ENCODE measurements around the gene ANKRD40CL. TPM values are rescaled to one million over a fixed set of nuclear protein-coding genes. Genes with fewer than 3 reads are reported as not detected.

Gene ANKRD40CL
- total and polyA plus RNA-seq, 9 of the 15 experiments (the other 6 are each of a cell fraction or from before 2014, with no cell fraction given), result not detected

DNA sequence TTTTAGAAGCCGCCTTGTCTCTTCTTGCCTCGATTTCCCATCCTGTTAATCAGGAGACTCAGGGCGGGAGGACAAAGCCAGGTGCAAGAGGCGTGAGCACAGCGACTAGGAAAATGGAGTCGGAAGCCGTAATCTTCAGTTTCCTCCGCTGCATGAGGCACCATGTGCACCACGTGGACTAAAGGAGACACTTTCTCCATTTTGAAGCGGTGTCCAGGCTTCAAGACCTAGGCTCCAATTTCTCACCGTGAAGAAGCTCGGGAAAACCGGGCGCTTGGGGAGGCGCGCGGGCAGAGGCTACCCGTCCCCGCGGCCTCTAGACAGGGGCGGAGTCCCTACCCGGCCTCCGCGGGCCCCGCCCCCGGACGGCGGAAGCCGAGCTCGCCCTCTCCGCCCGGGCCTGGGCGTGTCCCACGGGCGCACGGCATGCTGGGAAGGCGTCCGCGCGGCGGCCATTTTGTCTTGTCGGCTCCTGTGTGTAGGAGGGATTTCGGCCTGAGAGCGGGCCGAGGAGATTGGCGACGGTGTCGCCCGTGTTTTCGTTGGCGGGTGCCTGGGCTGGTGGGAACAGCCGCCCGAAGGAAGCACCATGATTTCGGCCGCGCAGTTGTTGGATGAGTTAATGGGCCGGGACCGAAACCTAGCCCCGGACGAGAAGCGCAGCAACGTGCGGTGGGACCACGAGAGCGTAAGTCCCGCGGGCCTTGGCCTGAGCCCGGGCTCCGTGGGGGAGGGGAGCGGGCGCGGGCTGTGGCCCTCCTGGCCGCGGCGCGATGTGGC, 48.0 kb downstream of the ANKRD40CL start, which contains the start of gene LUC7L3 (continued):
- TF ChIP-seq KAT7 (CRISPR knock-in tag; IDR thresholded peaks at IDR 0.05; ENCODE audit: borderline replicate concordance), result 0 out of 2 replicates have a peak, but pooled peaks have one; percentile 71
- TF ChIP-seq FOXK2 (conservative IDR thresholded peaks at IDR 0.05 in 1 of 2, IDR thresholded peaks at IDR 0.05 in 1 of 2; ENCODE audit: low read depth in 2 of 2), result peak in 1 of 2 experiments; percentile 38; a peak in 1 of 4 replicates
- TF ChIP-seq SRF (CRISPR knock-in tag; IDR thresholded peaks at IDR 0.05), result peak in 1 of 2 experiments; percentile 45; a peak in 1 of 4 replicates
- no peak for TF ChIP-seq ZNF232 (CRISPR knock-in tag; IDR thresholded peaks at IDR 0.05)
- TF ChIP-seq PRPF4 (IDR thresholded peaks at IDR 0.05; ENCODE audit: insufficient read depth, low read depth, low read length, poor library complexity, severe bottlenecking), result peak; percentile 33
- no peak; the same call in 1 of the 2 replicates for TF ChIP-seq IFI16 (CRISPR knock-in tag; IDR thresholded peaks at IDR 0.05)
- TF ChIP-seq, protein P1, sequence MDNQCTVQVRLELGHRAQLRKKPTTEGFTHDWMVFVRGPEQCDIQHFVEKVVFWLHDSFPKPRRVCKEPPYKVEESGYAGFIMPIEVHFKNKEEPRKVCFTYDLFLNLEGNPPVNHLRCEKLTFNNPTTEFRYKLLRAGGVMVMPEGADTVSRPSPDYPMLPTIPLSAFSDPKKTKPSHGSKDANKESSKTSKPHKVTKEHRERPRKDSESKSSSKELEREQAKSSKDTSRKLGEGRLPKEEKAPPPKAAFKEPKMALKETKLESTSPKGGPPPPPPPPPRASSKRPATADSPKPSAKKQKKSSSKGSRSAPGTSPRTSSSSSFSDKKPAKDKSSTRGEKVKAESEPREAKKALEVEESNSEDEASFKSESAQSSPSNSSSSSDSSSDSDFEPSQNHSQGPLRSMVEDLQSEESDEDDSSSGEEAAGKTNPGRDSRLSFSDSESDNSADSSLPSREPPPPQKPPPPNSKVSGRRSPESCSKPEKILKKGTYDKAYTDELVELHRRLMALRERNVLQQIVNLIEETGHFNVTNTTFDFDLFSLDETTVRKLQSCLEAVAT (IDR thresholded peaks at IDR 0.05), result peak; percentile 49 to 68; a peak in 3 of 4 replicates
- no peak for TF ChIP-seq HMG20A (CRISPR knock-in tag; conservative IDR thresholded peaks at IDR 0.05)
- no peak for TF ChIP-seq SMARCB1 (IDR thresholded peaks at IDR 0.05; ENCODE audit: insufficient read length, low read depth)
- TF ChIP-seq, protein P2, sequence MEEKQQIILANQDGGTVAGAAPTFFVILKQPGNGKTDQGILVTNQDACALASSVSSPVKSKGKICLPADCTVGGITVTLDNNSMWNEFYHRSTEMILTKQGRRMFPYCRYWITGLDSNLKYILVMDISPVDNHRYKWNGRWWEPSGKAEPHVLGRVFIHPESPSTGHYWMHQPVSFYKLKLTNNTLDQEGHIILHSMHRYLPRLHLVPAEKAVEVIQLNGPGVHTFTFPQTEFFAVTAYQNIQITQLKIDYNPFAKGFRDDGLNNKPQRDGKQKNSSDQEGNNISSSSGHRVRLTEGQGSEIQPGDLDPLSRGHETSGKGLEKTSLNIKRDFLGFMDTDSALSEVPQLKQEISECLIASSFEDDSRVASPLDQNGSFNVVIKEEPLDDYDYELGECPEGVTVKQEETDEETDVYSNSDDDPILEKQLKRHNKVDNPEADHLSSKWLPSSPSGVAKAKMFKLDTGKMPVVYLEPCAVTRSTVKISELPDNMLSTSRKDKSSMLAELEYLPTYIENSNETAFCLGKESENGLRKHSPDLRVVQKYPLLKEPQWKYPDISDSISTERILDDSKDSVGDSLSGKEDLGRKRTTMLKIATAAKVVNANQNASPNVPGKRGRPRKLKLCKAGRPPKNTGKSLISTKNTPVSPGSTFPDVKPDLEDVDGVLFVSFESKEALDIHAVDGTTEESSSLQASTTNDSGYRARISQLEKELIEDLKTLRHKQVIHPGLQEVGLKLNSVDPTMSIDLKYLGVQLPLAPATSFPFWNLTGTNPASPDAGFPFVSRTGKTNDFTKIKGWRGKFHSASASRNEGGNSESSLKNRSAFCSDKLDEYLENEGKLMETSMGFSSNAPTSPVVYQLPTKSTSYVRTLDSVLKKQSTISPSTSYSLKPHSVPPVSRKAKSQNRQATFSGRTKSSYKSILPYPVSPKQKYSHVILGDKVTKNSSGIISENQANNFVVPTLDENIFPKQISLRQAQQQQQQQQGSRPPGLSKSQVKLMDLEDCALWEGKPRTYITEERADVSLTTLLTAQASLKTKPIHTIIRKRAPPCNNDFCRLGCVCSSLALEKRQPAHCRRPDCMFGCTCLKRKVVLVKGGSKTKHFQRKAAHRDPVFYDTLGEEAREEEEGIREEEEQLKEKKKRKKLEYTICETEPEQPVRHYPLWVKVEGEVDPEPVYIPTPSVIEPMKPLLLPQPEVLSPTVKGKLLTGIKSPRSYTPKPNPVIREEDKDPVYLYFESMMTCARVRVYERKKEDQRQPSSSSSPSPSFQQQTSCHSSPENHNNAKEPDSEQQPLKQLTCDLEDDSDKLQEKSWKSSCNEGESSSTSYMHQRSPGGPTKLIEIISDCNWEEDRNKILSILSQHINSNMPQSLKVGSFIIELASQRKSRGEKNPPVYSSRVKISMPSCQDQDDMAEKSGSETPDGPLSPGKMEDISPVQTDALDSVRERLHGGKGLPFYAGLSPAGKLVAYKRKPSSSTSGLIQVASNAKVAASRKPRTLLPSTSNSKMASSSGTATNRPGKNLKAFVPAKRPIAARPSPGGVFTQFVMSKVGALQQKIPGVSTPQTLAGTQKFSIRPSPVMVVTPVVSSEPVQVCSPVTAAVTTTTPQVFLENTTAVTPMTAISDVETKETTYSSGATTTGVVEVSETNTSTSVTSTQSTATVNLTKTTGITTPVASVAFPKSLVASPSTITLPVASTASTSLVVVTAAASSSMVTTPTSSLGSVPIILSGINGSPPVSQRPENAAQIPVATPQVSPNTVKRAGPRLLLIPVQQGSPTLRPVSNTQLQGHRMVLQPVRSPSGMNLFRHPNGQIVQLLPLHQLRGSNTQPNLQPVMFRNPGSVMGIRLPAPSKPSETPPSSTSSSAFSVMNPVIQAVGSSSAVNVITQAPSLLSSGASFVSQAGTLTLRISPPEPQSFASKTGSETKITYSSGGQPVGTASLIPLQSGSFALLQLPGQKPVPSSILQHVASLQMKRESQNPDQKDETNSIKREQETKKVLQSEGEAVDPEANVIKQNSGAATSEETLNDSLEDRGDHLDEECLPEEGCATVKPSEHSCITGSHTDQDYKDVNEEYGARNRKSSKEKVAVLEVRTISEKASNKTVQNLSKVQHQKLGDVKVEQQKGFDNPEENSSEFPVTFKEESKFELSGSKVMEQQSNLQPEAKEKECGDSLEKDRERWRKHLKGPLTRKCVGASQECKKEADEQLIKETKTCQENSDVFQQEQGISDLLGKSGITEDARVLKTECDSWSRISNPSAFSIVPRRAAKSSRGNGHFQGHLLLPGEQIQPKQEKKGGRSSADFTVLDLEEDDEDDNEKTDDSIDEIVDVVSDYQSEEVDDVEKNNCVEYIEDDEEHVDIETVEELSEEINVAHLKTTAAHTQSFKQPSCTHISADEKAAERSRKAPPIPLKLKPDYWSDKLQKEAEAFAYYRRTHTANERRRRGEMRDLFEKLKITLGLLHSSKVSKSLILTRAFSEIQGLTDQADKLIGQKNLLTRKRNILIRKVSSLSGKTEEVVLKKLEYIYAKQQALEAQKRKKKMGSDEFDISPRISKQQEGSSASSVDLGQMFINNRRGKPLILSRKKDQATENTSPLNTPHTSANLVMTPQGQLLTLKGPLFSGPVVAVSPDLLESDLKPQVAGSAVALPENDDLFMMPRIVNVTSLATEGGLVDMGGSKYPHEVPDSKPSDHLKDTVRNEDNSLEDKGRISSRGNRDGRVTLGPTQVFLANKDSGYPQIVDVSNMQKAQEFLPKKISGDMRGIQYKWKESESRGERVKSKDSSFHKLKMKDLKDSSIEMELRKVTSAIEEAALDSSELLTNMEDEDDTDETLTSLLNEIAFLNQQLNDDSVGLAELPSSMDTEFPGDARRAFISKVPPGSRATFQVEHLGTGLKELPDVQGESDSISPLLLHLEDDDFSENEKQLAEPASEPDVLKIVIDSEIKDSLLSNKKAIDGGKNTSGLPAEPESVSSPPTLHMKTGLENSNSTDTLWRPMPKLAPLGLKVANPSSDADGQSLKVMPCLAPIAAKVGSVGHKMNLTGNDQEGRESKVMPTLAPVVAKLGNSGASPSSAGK (IDR thresholded peaks at IDR 0.05), result peak; percentile 98
- no peak; the same call in 1 of the 2 replicates for TF ChIP-seq ATF1 (CRISPR knock-in tag; IDR thresholded peaks at IDR 0.05)
- peak; percentile 64 for TF ChIP-seq ATF1 (tag; IDR thresholded peaks at IDR 0.05)
- TF ChIP-seq, protein P3, sequence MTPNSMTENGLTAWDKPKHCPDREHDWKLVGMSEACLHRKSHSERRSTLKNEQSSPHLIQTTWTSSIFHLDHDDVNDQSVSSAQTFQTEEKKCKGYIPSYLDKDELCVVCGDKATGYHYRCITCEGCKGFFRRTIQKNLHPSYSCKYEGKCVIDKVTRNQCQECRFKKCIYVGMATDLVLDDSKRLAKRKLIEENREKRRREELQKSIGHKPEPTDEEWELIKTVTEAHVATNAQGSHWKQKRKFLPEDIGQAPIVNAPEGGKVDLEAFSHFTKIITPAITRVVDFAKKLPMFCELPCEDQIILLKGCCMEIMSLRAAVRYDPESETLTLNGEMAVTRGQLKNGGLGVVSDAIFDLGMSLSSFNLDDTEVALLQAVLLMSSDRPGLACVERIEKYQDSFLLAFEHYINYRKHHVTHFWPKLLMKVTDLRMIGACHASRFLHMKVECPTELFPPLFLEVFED (CRISPR knock-in tag; conservative IDR thresholded peaks at IDR 0.05), result no peak

Measured in K562 (cell line).